HEK293 (cell line): ENCODE measurements around the gene DNAAF8.

Experiments used
- CTCF ChIA-PET: fragments of 350-600 bp; formaldehyde crosslinking; extraction: SDS; loops from one replicate; lab custom pipeline; 2021; ENCODE audit warnings: antibody characterized with exemption; lab: Yijun Ruan, JAX
- POLR2A ChIA-PET: fragments of 300-600 bp; formaldehyde crosslinking; extraction: SDS; loops from one replicate; lab custom pipeline; 2020; ENCODE audit warnings: antibody characterized with exemption, inconsistent platforms; lab: Yijun Ruan, JAX
- H3K27ac ChIP-seq: fragments of 200-500 bp; sonication (Bioruptor generic); 2 replicates; pipeline ENCODE4 v1.5.1; 2014; ENCODE audit warnings: low read depth, low read length, control low read depth, inconsistent platforms; ENCODE audit errors: extremely low read depth
- H3K36me3 ChIP-seq, 2 experiments: fragments of 200-500 bp in 1 of 2; sonication (Bioruptor generic) in 1 of 2; 1 replicate in 1 of 2; 2 replicates in 1 of 2; pipeline ENCODE4 v1.5.1; 2014 to 2017; ENCODE audit warnings: inconsistent platforms in 2 of 2, low read length in 2 of 2; ENCODE audit not compliant: control insufficient read depth in 2 of 2, insufficient read depth in 1 of 2
- H3K4me1 ChIP-seq: fragments of 200-500 bp; sonication (Bioruptor generic); 2 replicates; pipeline ENCODE4 v1.5.1; 2014; ENCODE audit warnings: mild to moderate bottlenecking, low read length, inconsistent platforms; ENCODE audit not compliant: control insufficient read depth, insufficient read depth
- H3K4me3 ChIP-seq: 2 replicates; pipeline ENCODE4 v1.5.1; 2011; ENCODE audit warnings: low read depth, mild to moderate bottlenecking, control low read depth, low read length, moderate library complexity
- H3K9me3 ChIP-seq: fragments of 200-500 bp; sonication (Bioruptor generic); 2 replicates; pipeline ENCODE4 v1.5.1; 2014; ENCODE audit warnings: low read depth, low read length, inconsistent platforms; ENCODE audit not compliant: control insufficient read depth, insufficient read depth
- CTCF ChIP-seq: fragments of 450-650 bp; formaldehyde crosslinking; IDR thresholded peaks from 2 replicates; pipeline ENCODE4 v1.5.1; 2016; ENCODE audit warnings: missing biosample characterization, missing genetic modification characterization
- ELK4 ChIP-seq: IDR thresholded peaks from 2 replicates; pipeline ENCODE4 v1.6.1; 2011; ENCODE audit warnings: mild to moderate bottlenecking, low read depth, low read length, borderline replicate concordance
- GLIS1 ChIP-seq: fragments of 450-650 bp; formaldehyde crosslinking; IDR thresholded peaks from 2 replicates; pipeline ENCODE4 v1.5.1; 2016; ENCODE audit warnings: missing biosample characterization, missing genetic modification characterization
- MYNN ChIP-seq: fragments of 450-650 bp; formaldehyde crosslinking; IDR thresholded peaks from 2 replicates; pipeline ENCODE4 v1.5.1; 2016; ENCODE audit warnings: missing biosample characterization, missing genetic modification characterization, borderline replicate concordance
- OVOL3 ChIP-seq: fragments of 450-650 bp; formaldehyde crosslinking; IDR thresholded peaks from 2 replicates; pipeline ENCODE4 v1.5.1; 2016; ENCODE audit warnings: missing biosample characterization, missing genetic modification characterization
- RBAK ChIP-seq: fragments of 450-650 bp; formaldehyde crosslinking; IDR thresholded peaks from 2 replicates; pipeline ENCODE4 v1.5.1; 2016; ENCODE audit warnings: missing biosample characterization, missing genetic modification characterization
- SP2 ChIP-seq: fragments of 450-650 bp; formaldehyde crosslinking; IDR thresholded peaks from 2 replicates; pipeline ENCODE4 v1.5.1; 2016; ENCODE audit warnings: missing biosample characterization, missing genetic modification characterization
- WT1 ChIP-seq: fragments of 450-650 bp; formaldehyde crosslinking; IDR thresholded peaks from 2 replicates; pipeline ENCODE4 v1.5.1; 2016; ENCODE audit warnings: missing biosample characterization, missing genetic modification characterization
- ZBTB7A ChIP-seq: fragments of 450-650 bp; formaldehyde crosslinking; IDR thresholded peaks from 2 replicates; pipeline ENCODE4 v1.5.1; 2016; ENCODE audit warnings: low read depth, missing biosample characterization, missing genetic modification characterization
- ZIC2 ChIP-seq: fragments of 450-650 bp; formaldehyde crosslinking; IDR thresholded peaks from 2 replicates; pipeline ENCODE4 v1.5.1; 2016; ENCODE audit warnings: missing biosample characterization, missing genetic modification characterization
- ZNF133 ChIP-seq: fragments of 450-650 bp; formaldehyde crosslinking; IDR thresholded peaks from 2 replicates; pipeline ENCODE4 v1.5.1; 2016; ENCODE audit warnings: missing biosample characterization, missing genetic modification characterization
- ZNF175 ChIP-seq: fragments of 450-650 bp; formaldehyde crosslinking; IDR thresholded peaks from 2 replicates; pipeline ENCODE4 v1.5.1; 2016; ENCODE audit warnings: missing biosample characterization, missing genetic modification characterization
- ZNF214 ChIP-seq: fragments of 450-650 bp; formaldehyde crosslinking; IDR thresholded peaks from 2 replicates; pipeline ENCODE4 v1.5.1; 2017; ENCODE audit warnings: missing biosample characterization, mild to moderate bottlenecking, missing genetic modification characterization, borderline replicate concordance
- ZNF26 ChIP-seq: fragments of 450-650 bp; formaldehyde crosslinking; IDR thresholded peaks from 2 replicates; pipeline ENCODE4 v1.5.1; 2016; ENCODE audit warnings: missing biosample characterization, missing genetic modification characterization
- ZNF266 ChIP-seq: fragments of 450-650 bp; formaldehyde crosslinking; IDR thresholded peaks from 2 replicates; pipeline ENCODE4 v1.5.1; 2016; ENCODE audit warnings: missing biosample characterization, missing genetic modification characterization, low read depth
- ZNF837 ChIP-seq: fragments of 450-650 bp; formaldehyde crosslinking; IDR thresholded peaks from 2 replicates; pipeline ENCODE4 v1.5.1; 2016; ENCODE audit warnings: missing biosample characterization, missing genetic modification characterization
- TF ChIP-seq, protein P1 (sequence below): fragments of 450-650 bp; formaldehyde crosslinking; IDR thresholded peaks from 2 replicates; pipeline ENCODE4 v1.5.1; 2017; ENCODE audit warnings: missing biosample characterization, mild to moderate bottlenecking, missing genetic modification characterization, moderate library complexity
- TF ChIP-seq, protein P2 (sequence below): fragments of 450-650 bp; formaldehyde crosslinking; IDR thresholded peaks from 2 replicates; pipeline ENCODE4 v1.5.1; 2016; ENCODE audit warnings: missing biosample characterization, missing genetic modification characterization

DNAAF8 gene

GRCh38 chr16:4787627-4788482 lies 53.5 kb downstream of the DNAAF8 start, which contains the start of gene SEPTIN12:
Gene SEPTIN12, minus strand, starts transcription at chr16:4788345. Its CDS starts 700 bp downstream, at chr16:4787645.
- no peaks in the 10 kb centered on the region for H3K36me3 ChIP-seq
- no peak within 1 kb of the TSS for H3K27ac ChIP-seq
- ChIA-PET POLR2A (interaction anchor here (3.3 kb wide), 1 partner anchor 14 kb away, joined by 19 read pairs; the partner anchor contains the start of gene ROGDI), CTCF (no interaction called here)
- no peak within 1 kb of the TSS for H3K4me3 ChIP-seq
- H3K4me1 ChIP-seq, result no peaks in the 10 kb centered on the region
- no peaks in the 10 kb centered on the region for H3K9me3 ChIP-seq
- TF ChIP-seq CTCF (tag by site-specific recombination) (peak; percentile 58), ZIC2 (tag by site-specific recombination) (peak; percentile 67)
- TF ChIP-seq, protein P1, sequence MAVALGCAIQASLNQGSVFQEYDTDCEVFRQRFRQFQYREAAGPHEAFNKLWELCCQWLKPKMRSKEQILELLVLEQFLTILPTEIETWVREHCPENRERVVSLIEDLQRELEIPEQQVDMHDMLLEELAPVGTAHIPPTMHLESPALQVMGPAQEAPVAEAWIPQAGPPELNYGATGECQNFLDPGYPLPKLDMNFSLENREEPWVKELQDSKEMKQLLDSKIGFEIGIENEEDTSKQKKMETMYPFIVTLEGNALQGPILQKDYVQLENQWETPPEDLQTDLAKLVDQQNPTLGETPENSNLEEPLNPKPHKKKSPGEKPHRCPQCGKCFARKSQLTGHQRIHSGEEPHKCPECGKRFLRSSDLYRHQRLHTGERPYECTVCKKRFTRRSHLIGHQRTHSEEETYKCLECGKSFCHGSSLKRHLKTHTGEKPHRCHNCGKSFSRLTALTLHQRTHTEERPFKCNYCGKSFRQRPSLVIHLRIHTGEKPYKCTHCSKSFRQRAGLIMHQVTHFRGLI (tag by site-specific recombination), result no peak
- TF ChIP-seq, all 188 proteins: peak for 2

DNA sequence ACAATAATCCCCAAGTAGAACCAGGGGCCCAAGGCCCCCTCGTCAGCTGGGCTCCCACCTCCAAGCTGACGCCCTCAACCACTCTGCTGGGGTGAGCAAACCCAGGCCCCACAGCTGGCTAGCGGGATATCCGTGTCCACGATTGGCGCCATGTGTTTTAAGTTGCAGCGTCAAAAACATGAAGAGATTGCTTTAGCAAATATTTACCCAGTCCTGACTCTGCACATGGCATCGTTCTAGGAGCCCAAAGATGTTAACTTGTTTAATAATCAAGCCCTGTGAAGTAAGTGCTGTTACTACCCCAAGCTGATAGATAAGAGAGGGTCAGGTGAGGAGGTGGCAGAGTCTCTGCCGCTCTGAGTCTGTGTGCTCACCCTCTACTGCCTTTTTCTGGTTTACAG lies 54.2 kb downstream of the DNAAF8 start:
- Histone ChIP-seq H3K4me3 (no peak overlapping the region), H3K36me3 (no peaks in the 10 kb centered on the region), H3K4me1 (no peaks in the 10 kb centered on the region), H3K9me3 (no peaks in the 10 kb centered on the region)
- CTCF ChIA-PET, result interaction anchor here (0.6 kb wide), 1 partner anchor 437 kb away, joined by 5 read pairs; no protein-coding TSS in a partner anchor
- TF ChIP-seq ZNF133 (no peak), ZNF214 (tag by site-specific recombination) (no peak), MYNN (tag by site-specific recombination) (no peak), GLIS1 (tag by site-specific recombination) (0 out of 2 replicates have a peak, but pooled peaks have one; percentile 8)
- TF ChIP-seq, all 188 proteins: peak for 1
- no peak overlapping the region for H3K27ac ChIP-seq
- POLR2A ChIA-PET, result interaction anchor here (3.3 kb wide), 1 partner anchor 13 kb away, joined by 19 read pairs; the partner anchor contains the start of gene ROGDI

DNA sequence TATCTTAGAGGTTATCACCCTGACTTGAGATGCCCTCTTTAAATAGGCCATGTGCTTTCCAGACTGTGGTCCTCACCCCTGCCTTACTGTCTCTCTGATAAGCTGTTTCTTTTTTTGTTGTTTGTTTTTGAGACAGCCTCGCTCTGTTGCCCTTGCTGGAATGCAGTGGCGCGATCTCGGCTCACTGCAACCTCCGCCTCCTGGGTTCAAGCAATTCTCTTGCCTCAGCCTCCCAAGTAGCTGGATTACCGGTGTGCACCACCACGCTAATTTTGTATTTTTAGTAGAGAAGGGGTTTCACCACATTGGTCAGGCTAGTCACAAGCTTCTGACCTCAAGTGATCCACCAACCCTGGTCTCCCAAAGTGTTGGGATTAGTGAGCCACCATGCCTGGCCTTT lies 54.6 kb downstream of the DNAAF8 start:
- no peak overlapping the region for H3K27ac ChIP-seq
- H3K4me1 ChIP-seq, result no peaks in the 10 kb centered on the region
- POLR2A ChIA-PET, result interaction anchor here (3.3 kb wide), 1 partner anchor 13 kb away, joined by 19 read pairs; the partner anchor contains the start of gene ROGDI
- H3K36me3 ChIP-seq, result no peaks in the 10 kb centered on the region
- CTCF ChIA-PET, result interaction anchor here (0.6 kb wide), 1 partner anchor 437 kb away, joined by 5 read pairs; no protein-coding TSS in a partner anchor
- no peaks in the 10 kb centered on the region for H3K9me3 ChIP-seq
- TF ChIP-seq ZNF175 (tag by site-specific recombination) (no peak), WT1 (tag by site-specific recombination) (no peak), SP2 (tag by site-specific recombination) (no peak), ZNF266 (no peak), ZBTB7A (tag by site-specific recombination) (no peak)
- H3K4me3 ChIP-seq, result no peak overlapping the region

GRCh38 chr16:4790261-4790660 lies 55.9 kb downstream of the DNAAF8 start:
- no peaks in the 10 kb centered on the region for H3K4me1 ChIP-seq
- H3K9me3 ChIP-seq, result no peaks in the 10 kb centered on the region
- POLR2A ChIA-PET, result interaction anchor here (0.9 kb wide), 1 partner anchor 12 kb away, joined by 3 read pairs; the partner anchor contains the start of gene ROGDI
- CTCF ChIA-PET, result interaction anchor here (0.8 kb wide), 1 partner anchor 10 kb away, joined by 3 read pairs; no protein-coding TSS in a partner anchor
- H3K4me3 ChIP-seq, result no peak overlapping the region
- H3K36me3 ChIP-seq, result no peaks in the 10 kb centered on the region
- H3K27ac ChIP-seq, result no peak overlapping the region
- TF ChIP-seq RBAK (tag by site-specific recombination) (no peak), OVOL3 (tag by site-specific recombination) (no peak), ELK4 (no peak), ZNF26 (no peak), ZNF837 (tag by site-specific recombination) (no peak)
- TF ChIP-seq, protein P2, sequence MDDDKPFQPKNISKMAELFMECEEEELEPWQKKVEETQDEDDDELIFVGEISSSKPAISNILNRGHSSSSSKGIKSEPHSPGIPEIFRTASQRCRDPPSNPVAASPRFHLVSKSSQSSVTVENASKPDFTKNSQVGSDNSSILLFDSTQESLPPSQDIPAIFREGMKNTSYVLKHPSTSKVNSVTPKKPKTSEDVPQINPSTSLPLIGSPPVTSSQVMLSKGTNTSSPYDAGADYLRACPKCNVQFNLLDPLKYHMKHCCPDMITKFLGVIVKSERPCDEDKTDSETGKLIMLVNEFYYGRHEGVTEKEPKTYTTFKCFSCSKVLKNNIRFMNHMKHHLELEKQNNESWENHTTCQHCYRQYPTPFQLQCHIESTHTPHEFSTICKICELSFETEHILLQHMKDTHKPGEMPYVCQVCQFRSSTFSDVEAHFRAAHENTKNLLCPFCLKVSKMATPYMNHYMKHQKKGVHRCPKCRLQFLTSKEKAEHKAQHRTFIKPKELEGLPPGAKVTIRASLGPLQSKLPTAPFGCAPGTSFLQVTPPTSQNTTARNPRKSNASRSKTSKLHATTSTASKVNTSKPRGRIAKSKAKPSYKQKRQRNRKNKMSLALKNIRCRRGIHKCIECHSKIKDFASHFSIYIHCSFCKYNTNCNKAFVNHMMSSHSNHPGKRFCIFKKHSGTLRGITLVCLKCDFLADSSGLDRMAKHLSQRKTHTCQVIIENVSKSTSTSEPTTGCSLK, result no peak
